HUDEP-2 (cell line): ENCODE measurements around the gene SKP1.

ENCODE experiments used
- DNase-seq, 76 experiments: peaks; one replicate each; lab custom pipeline; 2025; ENCODE audit not compliant: unreplicated experiment in 76 of 76; lab: John Stamatoyannopoulos, UW

Gene SKP1

DNA sequence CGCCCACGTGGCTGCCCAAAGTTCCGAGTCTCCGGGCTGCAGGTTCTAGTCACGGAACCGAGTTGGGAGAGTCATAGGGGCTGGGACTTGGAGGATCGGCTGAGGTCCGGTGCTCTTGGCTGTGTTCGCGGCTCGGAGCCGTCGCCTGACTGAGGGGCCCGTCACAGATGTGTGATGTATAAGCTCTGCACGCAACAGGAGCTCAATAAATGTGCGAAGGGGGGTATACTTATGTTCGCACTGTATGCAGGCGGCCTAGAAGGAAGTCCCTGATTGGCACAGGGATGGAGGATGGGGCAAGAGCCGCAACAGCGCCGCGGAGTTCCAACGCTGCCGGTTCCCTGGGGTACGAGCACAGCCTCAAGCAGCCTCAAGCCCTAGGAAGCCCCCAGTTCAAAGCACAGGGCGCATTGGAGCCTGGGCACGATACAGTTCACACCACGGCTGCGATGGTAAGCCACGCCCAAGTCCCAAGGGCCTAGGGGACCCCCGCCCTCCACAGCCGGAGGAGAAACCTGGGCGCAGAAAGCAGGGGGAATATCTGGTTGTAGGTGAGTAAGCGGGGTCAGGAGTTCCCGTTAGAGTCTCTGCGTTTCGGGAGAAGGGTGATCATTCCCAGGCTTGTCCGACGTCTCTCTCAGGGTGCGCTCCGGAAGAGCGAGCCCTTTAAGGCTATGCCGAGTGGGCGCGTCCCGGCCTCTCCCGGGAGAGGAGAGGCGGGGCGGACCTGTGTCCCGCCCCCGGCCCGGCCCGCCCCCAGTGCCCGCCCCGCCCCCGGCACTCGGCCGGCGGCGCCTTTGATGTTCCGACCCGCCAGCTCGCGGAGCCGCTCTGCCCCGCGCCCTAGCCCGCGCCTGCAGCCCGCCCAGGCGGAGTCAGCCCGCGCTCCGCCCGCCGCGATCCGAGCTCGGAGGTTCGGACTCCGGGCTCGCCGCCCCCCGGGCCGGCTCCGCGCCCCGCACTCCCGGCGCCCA lies 62.6 kb downstream of the SKP1 start, which contains the start of gene TCF7:
Gene TCF7 (plus strand): TSS at position 780 of the 974 bp plus-strand sequence. CDS start 226 bp downstream, outside the sequence.
- DNase-seq: peak in 59 of 76 experiments; percentile 5 to 72 (median 45)

DNA sequence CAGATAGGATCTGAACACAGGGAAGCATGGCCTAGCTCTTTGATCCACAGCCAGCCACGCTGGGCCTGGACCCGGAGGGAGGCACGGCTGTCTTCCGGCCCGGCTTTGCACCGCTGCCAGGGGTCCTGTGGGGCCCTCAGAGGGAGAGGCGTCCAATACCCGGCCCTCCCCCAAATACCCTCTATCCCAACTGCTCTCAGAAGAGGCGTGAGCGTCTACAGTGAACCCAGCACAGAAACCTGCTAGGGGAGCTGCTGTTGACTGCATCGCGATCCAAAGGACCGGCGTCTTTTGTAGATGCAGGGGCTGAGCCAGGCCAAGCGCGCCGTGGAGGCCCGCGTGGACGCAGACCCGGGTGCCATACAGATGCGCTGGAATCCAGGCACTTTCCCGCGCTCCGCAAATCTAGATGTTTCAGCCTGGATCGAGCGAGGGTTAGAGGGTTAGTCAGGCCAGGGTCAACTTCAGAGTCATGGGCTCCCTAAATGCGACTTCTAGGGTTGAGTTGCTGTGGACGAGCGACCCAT lies 63.3 kb downstream of the SKP1 start:
- DNase-seq: no peak

DNA sequence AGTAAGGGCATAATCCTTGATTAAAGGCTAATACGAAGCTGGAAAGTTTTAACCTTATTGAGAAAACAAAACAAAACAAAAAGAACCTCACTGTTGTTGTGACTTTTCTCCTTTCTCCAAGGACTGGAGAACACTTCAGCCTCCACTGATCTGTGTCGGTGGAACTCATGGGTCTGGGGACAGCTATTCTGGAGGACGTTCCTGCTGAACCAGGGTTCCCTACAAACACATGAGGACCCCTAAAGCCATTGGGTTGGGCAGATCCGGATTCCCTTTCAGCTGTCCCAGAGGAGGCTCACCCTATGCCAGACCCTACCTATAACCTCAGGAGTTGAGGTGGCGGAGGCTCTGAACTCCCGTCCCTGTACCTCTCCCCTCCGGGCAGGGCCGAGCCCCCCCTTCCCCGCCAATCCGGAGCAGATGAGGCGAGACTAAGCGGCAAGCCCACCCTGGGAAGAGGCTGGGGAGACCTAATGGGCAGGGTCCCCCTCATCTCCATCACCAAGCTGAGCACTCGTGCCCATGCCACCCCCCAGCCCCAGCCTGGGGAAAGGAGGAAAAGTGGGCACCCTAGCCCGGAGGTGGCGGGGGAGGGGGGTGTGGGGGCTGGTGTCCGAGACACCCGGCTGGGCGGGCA lies 63.9 kb downstream of the SKP1 start:
- DNase-seq: no peak

DNA sequence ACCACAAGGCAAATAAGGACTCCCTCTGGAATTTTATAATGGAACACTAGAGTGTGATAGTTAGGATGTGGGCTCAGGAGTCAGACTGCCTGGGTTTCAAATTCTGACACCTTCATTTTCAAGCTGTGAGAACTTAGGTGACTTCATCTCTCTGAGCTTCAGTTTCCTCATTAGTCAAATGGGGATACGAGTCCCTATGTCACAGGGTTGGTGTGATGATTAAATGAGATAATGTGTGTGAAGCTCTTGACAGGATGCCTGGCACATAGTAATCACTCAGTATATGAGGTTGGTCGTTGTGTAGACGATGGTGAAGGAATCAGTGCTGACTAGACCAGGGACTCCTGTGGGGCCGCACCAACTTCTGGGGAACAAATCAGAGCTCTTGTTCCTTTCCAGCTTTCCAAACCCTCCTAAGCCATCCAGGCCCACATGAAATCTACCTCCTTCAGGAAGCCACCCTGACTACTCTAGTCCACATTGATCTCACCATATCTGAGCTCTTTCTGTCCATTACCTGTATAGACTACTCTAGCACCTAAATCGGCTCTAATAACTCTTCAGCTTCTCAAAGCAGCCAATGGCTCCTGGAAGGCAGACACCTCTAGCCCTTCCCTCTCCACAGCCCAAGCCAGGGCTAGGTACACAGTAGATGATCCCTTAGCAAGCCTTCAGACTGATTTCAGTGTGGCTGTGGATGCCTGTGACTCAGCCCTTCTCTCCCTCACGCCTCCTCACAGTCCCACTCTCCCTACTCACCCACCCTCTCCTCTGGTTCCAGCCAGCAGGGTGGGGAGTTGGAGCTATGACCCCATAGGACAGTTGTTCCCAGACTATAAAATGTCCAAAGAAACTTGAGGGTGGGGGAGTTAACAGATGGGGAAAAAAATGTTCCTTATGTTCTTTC lies 64.8 kb downstream of the SKP1 start:
- no peak for DNase-seq

DNA sequence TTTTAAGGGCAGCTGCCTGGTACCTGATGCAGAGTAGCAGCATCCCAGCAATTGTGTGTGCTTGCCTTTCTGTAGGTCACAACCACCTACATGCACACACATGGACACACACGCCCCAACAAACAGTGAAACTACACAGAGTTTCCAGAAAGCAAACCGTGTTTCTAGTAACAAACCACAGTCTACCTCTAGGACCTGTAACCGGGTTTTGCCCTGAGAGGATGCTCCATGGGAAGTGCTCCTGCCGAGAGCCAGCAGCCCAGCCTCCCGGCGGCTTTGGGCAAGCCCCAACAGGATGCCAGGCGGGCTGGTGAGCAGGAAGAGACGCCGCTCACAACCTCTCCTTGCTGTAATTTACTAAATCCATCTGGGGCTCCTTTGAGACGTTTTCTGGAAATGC lies 66.4 kb downstream of the SKP1 start:
- peak in 9 of 76 experiments; percentile 9 to 63 (median 49) for DNase-seq

DNA sequence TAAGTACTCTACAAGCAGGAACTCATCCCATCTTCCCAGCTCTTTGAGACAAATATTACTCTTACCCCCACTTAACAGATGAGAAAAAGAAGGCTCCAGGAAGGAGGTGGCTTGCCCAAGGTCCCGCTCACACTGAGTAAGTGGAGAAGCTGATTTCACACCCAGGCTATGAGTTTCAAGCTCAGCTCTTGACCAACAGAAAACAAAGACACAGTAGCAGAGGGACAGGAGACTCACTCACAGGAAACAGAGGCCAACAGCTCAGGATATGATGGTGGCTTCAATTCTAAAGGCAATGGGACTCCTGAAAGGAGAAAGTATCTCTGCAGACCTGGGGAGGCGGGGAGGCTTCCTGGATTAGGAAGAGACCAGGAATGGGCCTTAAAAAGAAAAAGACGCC lies 69.0 kb downstream of the SKP1 start:
- no peak for DNase-seq

DNA sequence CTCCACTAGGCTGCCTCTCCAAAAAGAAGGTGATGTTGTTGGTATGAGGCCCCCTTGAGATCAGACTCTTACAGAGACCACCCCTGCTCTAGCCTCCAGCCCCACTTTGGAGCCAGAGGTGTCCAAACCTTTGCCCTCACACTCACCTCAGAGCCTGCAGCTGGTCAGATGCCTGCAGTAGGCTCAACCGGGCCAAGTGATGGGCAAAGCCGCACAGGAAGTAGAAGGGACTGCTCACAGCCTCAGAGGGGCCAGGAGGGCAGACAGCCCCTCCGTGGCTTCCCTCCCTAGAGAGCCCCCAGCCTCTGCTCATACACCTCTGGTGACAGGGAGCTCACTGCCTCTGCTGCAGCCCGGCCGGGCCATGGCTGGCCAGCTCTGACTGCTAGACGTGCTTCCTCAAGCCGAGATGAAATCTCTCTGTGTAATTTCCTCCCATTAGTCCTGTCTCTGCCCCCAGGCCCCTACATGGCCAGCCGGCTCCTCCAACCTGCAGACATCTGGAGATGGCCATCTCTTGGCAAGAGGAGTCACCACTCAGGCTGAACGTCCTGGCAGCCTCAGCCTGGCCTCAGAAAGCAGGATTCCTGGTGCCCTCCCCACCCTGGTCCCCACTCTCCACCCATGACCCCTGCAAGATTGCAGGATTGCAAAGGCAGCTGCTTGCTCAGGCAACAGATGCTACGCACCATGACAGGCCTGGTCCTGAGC lies 69.6 kb downstream of the SKP1 start:
- DNase-seq: no peak

DNA sequence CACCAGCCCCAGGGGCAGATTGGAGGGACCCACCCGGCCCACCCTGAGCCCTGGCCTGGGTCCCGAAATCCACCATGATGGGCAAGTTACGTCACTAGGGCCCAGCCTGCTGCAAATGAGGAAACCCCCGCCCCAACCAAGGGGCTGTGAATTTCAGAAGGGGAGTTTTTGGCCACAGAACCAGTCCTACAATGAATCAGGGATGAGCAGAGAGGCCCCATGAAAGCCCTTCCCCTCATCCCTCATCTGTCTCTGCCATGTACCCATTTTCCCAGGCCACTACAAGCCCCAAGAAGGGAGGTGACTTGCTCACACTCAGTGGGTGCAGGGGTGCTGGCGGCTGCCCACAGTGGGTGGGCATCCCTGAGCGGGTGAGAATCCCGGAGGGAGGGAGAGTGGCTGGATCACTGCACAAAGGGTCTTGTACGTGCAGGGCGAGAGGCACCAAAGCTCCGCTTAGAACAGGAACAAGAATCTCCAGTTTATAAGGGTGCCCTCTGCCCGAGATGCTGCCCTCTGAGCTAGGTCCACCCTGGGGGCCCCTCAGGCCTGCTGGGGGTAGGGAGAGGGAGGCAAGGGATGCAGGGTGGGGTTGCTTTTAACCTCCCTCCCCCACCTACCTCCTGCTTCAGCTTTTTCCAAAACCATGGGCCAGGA lies 72.6 kb downstream of the SKP1 start:
- no peak for DNase-seq

DNA sequence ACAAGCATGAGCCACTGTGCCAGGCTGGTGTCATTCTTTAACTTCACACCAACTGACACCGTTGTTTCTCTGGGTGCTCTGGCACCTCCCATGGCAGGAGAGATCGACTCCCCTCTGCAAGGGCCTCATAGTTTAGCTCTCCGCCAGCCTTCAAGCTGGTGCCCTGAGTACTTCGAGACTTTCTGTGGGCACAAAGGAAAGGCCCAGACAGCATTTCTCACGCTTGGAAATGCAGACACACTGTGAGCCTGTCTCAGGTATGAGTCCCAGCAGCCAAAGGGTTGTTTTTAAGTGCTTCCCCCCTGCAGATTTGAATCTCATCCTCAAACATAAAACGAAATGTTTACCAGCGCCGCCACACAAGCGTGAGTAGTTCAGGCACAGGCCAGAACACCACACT lies 73.4 kb downstream of the SKP1 start:
- DNase-seq: no peak

DNA sequence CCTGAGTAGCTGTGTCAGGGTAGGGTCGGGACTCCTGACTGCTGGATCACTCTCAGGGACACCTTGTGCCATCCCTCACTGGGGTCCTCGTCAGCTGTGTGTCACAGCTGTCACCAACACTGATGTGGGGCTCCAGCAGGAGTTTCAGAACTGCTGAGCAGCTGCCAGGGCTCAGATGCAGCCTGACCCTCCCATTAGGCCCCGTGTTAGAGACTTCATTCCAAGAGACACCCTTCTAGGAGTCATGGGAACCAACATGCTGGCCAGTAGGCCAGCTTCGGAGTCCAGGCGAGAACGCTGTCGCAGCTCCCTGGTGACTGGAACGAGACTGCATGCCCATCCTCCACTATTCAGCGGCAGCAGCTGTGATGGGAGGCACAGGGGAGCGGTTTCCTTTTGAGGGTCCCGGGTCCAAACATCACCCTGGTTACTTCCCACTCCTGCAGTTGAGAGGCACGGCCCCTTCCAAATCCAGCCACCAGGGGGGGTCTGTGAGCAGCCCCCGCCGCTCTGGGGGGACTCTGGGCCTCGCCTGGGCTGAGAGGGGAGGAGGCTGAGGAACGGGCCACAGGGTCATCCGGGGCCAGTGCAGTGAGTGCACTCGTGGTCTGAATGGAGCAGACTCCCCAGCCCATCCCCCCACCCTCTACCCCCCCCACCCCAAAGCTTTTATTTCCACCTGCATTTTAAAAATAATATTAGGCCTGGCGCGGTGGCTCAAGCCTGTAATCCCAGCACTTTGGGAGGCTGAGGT lies 74.9 kb downstream of the SKP1 start:
- DNase-seq: peak in 49 of 76 experiments; percentile 2 to 70 (median 28)

DNA sequence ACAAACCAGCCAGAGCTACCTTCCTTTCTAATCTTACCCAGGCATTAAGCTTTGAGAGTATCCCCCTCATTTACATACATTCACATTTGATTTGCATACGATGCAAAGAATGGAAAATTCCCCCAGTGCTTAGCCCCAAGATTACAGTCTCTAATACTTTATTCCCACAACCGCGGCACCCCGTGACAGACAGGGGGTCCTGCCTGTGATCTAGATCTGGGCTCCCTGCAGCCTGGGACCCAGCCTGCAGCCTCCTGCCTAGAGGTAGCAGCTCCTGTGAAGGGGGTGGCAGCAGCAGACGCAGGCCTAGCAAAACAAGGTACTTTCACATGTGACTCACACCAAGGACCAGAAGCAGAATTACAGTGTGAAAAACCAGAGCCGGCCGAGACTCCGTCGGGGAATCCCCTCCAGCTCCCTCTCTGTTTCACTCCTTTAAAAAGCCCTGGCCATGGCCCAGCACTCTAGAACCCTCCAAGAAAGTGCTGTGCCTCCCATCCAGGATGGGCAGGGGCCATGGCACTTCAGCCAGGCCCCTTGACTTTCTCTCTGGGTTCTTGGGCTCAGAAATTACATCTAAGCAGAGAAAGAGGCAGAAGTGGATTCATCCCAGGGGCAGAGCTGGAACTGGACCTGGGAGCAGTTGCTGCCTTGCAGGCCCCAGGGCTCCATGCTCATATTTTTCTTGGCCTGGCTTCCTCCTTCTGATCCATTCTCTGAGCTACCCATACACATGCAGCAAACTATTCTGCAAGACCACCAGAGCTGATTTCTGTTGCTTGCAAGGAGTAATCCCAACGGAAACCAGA lies 76.3 kb downstream of the SKP1 start:
- DNase-seq: no peak

DNA sequence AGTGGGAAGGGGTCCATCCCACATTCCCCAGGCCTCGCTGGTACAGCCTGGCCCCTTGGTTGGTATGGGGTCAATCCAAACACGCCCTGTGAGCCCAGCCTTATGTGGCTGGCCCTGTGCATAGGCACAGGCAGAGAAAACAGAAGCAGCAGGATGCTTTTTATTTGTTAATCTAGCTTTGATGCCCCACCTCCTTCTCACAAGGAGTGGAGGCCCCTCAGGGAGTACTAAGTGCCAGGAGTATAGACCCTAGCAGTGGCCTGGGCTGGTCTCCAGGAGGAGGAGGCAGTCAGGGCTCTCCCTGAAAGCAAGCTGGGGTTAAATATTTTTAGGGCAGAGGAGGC lies 76.8 kb downstream of the SKP1 start:
- DNase-seq: no peak

DNA sequence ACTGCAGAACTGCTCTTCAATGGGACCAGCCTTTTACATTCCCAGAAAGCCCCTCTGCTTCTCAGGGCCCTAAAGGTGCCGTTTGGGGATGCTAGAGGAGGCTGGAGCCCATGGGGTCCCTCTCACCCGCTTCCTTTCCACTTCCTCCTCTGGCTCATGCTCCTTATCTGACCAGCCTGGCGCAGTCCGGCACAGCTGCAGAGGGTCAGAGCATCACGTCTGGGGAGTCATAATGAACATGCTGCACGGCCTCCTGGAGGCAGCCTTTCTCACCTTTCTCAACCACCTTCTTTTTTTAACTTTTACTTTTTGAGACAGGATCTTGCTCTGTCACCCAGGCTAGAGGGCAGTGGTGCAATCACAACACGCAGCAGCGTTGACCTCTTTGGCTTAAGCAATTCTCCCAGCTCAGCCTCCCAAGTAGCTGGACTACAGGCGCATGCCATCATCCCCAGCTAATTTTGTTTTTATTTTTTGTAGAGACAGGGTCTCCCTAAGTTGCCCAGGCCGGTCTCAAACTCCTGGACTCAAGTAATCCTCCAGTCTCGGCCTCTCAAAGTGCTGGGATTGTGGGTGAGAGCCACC lies 77.4 kb downstream of the SKP1 start:
- no peak for DNase-seq
